Astrocyte (in vitro differentiated cells and primary cell): ENCODE results near the gene MGST3.

Experiments
- CTCF ChIP-seq: IDR thresholded peaks from 2 replicates; pipeline ENCODE4 v1.5.1; 2011; ENCODE audit warnings: low read depth, mild to moderate bottlenecking, inconsistent platforms, low read length, moderate library complexity; ENCODE audit not compliant: insufficient read depth
- EZH2 ChIP-seq: IDR thresholded peaks from 2 replicates; pipeline ENCODE4 v1.6.1; 2012; ENCODE audit warnings: mild to moderate bottlenecking, low read length, inconsistent platforms; ENCODE audit not compliant: insufficient read depth

- no peak for TF ChIP-seq CTCF
- no peak for TF ChIP-seq EZH2
These were observed 32.4 kb upstream of the MGST3 start for GRCh38 chr1:165598676-165599059.
